DND-41 (cell line): ENCODE data around the gene NUBP2.

Source experiments
- EZH2 ChIP-seq: IDR thresholded peaks from 3 replicates; pipeline ENCODE4 v1.6.1; 2012; ENCODE audit warnings: borderline replicate concordance, low read depth, mild to moderate bottlenecking, moderate library complexity, low read length, inconsistent platforms; ENCODE audit not compliant: severe bottlenecking
- TF ChIP-seq, protein P1 (sequence below): IDR thresholded peaks from 2 replicates; pipeline ENCODE4 v1.5.1; 2012; ENCODE audit warnings: borderline replicate concordance, low read length, moderate library complexity, mild to moderate bottlenecking; ENCODE audit not compliant: poor library complexity, severe bottlenecking; ENCODE audit errors: extremely low read depth

DNA sequence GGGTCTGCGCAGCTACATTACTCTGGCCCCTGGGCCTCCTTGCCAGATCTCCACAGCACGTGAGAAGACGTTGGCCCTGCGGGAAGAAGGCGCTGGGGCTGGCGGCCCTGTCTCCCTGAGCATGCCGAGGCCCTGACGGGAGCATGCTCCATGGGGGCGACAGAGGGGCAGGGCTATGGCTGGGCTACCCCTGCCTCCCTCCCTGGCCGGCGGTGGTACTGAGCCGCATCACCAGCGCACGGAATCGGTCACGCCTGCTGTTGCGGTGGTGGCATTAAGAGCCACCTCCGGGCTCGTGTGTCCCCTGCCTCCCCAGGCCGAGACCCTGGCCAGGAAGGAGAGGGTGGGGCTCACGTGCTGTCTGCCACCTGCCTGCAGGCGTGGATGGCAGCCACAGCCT, 48.6 kb upstream of the NUBP2 start:
- TF ChIP-seq, protein P1, sequence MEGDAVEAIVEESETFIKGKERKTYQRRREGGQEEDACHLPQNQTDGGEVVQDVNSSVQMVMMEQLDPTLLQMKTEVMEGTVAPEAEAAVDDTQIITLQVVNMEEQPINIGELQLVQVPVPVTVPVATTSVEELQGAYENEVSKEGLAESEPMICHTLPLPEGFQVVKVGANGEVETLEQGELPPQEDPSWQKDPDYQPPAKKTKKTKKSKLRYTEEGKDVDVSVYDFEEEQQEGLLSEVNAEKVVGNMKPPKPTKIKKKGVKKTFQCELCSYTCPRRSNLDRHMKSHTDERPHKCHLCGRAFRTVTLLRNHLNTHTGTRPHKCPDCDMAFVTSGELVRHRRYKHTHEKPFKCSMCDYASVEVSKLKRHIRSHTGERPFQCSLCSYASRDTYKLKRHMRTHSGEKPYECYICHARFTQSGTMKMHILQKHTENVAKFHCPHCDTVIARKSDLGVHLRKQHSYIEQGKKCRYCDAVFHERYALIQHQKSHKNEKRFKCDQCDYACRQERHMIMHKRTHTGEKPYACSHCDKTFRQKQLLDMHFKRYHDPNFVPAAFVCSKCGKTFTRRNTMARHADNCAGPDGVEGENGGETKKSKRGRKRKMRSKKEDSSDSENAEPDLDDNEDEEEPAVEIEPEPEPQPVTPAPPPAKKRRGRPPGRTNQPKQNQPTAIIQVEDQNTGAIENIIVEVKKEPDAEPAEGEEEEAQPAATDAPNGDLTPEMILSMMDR, result no peak
- TF ChIP-seq EZH2, result no peak
